Thymus (tissue), 14 donors: ENCODE data around the gene FAM78A. TPM values are rescaled to one million over a fixed set of nuclear protein-coding genes. Genes with fewer than 3 reads are reported as not detected.

Experiments used
- DNase-seq, 9 donors: peaks; one replicate each; pipeline ENCODE4 v3.0.0-alpha.2; 2013; ENCODE audit warnings: low spot score in 9 of 9, low read depth in 6 of 9, missing footprints in 1 of 9
- H3K27ac ChIP-seq, 2 donors: one replicate each; pipeline ENCODE4 v1.5.1; 2013; ENCODE audit warnings: control low read depth in 1 of 2, low read depth in 1 of 2, low read length in 1 of 2, mild to moderate bottlenecking in 1 of 2, moderate library complexity in 1 of 2
- H3K27me3 ChIP-seq, 2 donors: one replicate each; pipeline ENCODE4 v1.5.1; 2013; ENCODE audit warnings: low read length in 1 of 2; ENCODE audit not compliant: control insufficient read depth in 2 of 2, insufficient read depth in 1 of 2
- H3K36me3 ChIP-seq, 2 donors: one replicate each; pipeline ENCODE4 v1.5.1; 2013; ENCODE audit warnings: low read length in 1 of 2, mild to moderate bottlenecking in 1 of 2, moderate library complexity in 1 of 2; ENCODE audit not compliant: control insufficient read depth in 2 of 2, insufficient read depth in 2 of 2
- H3K4me1 ChIP-seq, 2 donors: one replicate each; pipeline ENCODE4 v1.5.1; 2013; ENCODE audit warnings: low read length in 2 of 2; ENCODE audit not compliant: control insufficient read depth in 2 of 2, insufficient read depth in 2 of 2
- H3K4me3 ChIP-seq, 2 donors: one replicate each; pipeline ENCODE4 v1.5.1; 2013; ENCODE audit warnings: low read length in 2 of 2, control low read depth in 1 of 2, mild to moderate bottlenecking in 1 of 2
- H3K9me3 ChIP-seq, 2 donors: one replicate each; pipeline ENCODE4 v1.5.1; 2013; ENCODE audit warnings: low read length in 1 of 2, mild to moderate bottlenecking in 1 of 2; ENCODE audit not compliant: control insufficient read depth in 2 of 2, insufficient read depth in 1 of 2
- WGBS: extraction: QIAGEN DNeasy Blood & Tissue Kit; methylation state at CpG from one replicate; pipeline ENCODE4 v1.1.7; 2013; 5-methylcytosine and 5-hydroxymethylcytosine counted together
- long read RNA-seq, 10 donors: transcript quantifications; one replicate each; lab custom pipeline, GENCODE V29; 2026
- polyA plus RNA-seq: library from polyadenylated mRNA; stranded (reverse); fragments of 200-250 nt; gene quantifications from one replicate; pipeline ENCODE4 v1.2.3, GENCODE V29; 2013
- total RNA-seq: library from RNA; stranded (reverse); fragments of 120-200 nt; gene quantifications from one replicate; pipeline ENCODE4 v1.2.4, GENCODE V29; 2013
- donor health status: healthy.

The FAM78A gene, protein sequence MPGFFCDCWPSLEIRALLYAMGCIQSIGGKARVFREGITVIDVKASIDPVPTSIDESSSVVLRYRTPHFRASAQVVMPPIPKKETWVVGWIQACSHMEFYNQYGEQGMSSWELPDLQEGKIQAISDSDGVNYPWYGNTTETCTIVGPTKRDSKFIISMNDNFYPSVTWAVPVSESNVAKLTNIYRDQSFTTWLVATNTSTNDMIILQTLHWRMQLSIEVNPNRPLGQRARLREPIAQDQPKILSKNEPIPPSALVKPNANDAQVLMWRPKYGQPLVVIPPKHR
- total RNA-seq (19.6 TPM), polyA plus RNA-seq (28.2 TPM)
- long read RNA-seq, donor 1, result 0 reads
- long read RNA-seq, donor 2, result 0 reads
- long read RNA-seq, donor 3, transcript FAM78A-203 (2 exons, 3,966 nt), result major isoform, 7 of 7 reads
- long read RNA-seq, donor 3, partial matches to known transcripts, result 0 of 7 reads
- long read RNA-seq, donor 3, other reads (novel, unspliced or antisense), result 0 of 7 reads
- long read RNA-seq, donor 4, transcript FAM78A-203 (2 exons, 3,966 nt), result major isoform, 9 of 9 reads
- long read RNA-seq, donor 4, partial matches to known transcripts, result 0 of 9 reads
- long read RNA-seq, donor 4, other reads (novel, unspliced or antisense), result 0 of 9 reads
- long read RNA-seq, donor 5, transcript FAM78A-203 (2 exons, 3,966 nt), result major isoform, 24 of 24 reads
- long read RNA-seq, donor 5, partial matches to known transcripts, result 0 of 24 reads
- long read RNA-seq, donor 5, other reads (novel, unspliced or antisense), result 0 of 24 reads
- long read RNA-seq, donor 6, partial matches to known transcripts, result 0 of 4 reads
- long read RNA-seq, donor 6, other reads (novel, unspliced or antisense), result 0 of 4 reads
- long read RNA-seq, donor 7, transcript FAM78A-203 (2 exons, 3,966 nt), result major isoform, 14 of 19 reads
- long read RNA-seq, donor 7, partial matches to known transcripts, result 5 of 19 reads
- long read RNA-seq, donor 7, other reads (novel, unspliced or antisense), result 0 of 19 reads
- long read RNA-seq, donor 8, partial matches to known transcripts, result 0 of 2 reads
- long read RNA-seq, donor 8, other reads (novel, unspliced or antisense), result 0 of 2 reads
- long read RNA-seq, donor 9, partial matches to known transcripts, result 0 of 4 reads
- long read RNA-seq, donor 9, other reads (novel, unspliced or antisense), result 0 of 4 reads
- long read RNA-seq, donor 10, transcript FAM78A-203 (2 exons, 3,966 nt), result major isoform, 17 of 17 reads
- long read RNA-seq, donor 10, partial matches to known transcripts, result 0 of 17 reads
- long read RNA-seq, donor 10, other reads (novel, unspliced or antisense), result 0 of 17 reads

- Histone ChIP-seq H3K36me3 (peaks cover 0 to 7% of the 10 kb centered on the region in 2 donors), H3K27me3 (peaks cover 0 to 46% of the 10 kb centered on the region in 2 donors), H3K27ac (peak within 1 kb of the TSS; percentile 83 to 87), H3K4me3 (peak within 1 kb of the TSS; percentile 75 to 76), H3K9me3 (peaks cover 0 to 3% of the 10 kb centered on the region in 2 donors), H3K4me1 (peaks cover 13 to 59% of the 10 kb centered on the region in 2 donors)
- 1% methylated on average over 76 of the region's 76 CpGs for WGBS
- DNase-seq, result peak in 2 of 9 donors; percentile 53 to 70
Measured at GRCh38 chr9:131276094-131276888, at the start of gene FAM78A. FAM78A (minus strand) TSS chr9:131276510; CDS start chr9:131276179, 331 bp downstream.

GRCh38 chr9:131324736-131325679 is 48.7 kb upstream of the FAM78A start:
- 97% methylated on average over 21 of the region's 21 CpGs for WGBS
- H3K27me3 ChIP-seq, result no peaks in the 10 kb centered on the region
- H3K36me3 ChIP-seq, result no peaks in the 10 kb centered on the region
- H3K9me3 ChIP-seq, result no peaks in the 10 kb centered on the region
- no peak overlapping the region for H3K4me3 ChIP-seq
- H3K4me1 ChIP-seq, result no peaks in the 10 kb centered on the region
- H3K27ac ChIP-seq, result no peak overlapping the region
- DNase-seq, result no peak

DNA sequence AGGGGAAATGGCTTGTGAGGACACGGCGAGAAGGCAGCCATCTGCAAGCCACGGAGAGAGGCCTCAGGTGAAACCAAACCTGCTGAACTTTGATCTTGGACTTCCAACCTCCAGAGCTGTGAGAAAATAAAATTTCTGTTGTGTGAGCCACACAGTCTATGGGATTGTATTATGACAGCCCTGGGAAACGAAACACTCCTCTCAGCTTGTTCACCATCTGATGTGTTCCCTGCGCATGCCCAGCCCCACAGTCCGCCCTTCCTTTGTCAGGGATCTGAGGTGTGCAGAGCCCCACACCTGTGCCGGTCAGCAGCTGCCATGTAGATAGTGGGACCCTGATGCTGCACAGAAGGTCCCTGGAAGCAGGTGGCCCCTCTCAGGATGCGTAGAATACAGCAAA is 47.3 kb upstream of the FAM78A start:
- Histone ChIP-seq H3K27ac (no peak overlapping the region), H3K4me3 (no peak overlapping the region), H3K4me1 (no peaks in the 10 kb centered on the region), H3K27me3 (no peaks in the 10 kb centered on the region), H3K9me3 (no peaks in the 10 kb centered on the region), H3K36me3 (no peaks in the 10 kb centered on the region)
- WGBS, result 80% methylated on average over 8 of the region's 8 CpGs
- DNase-seq, result no peak

GRCh38 chr9:131320031-131320685 is 43.8 kb upstream of the FAM78A start:
- no peak overlapping the region for H3K4me3 ChIP-seq
- no peaks in the 10 kb centered on the region for H3K36me3 ChIP-seq
- no peak for DNase-seq
- WGBS, result 94% methylated on average over 19 of the region's 19 CpGs
- H3K4me1 ChIP-seq, result no peaks in the 10 kb centered on the region
- no peaks in the 10 kb centered on the region for H3K9me3 ChIP-seq
- peaks cover 0 to 6% of the 10 kb centered on the region in 2 donors for H3K27me3 ChIP-seq
- peak overlapping the region in 1 of 2 donors; percentile 13 for H3K27ac ChIP-seq

GRCh38 chr9:131319486-131319885 is 43.2 kb upstream of the FAM78A start:
- DNase-seq, result no peak
- H3K27me3 ChIP-seq, result peaks cover 0 to 9% of the 10 kb centered on the region in 2 donors
- H3K4me3 ChIP-seq, result no peak overlapping the region
- 97% methylated on average over 12 of the region's 12 CpGs for WGBS
- H3K36me3 ChIP-seq, result no peaks in the 10 kb centered on the region
- no peak overlapping the region for H3K27ac ChIP-seq
- no peaks in the 10 kb centered on the region for H3K9me3 ChIP-seq
- H3K4me1 ChIP-seq, result no peaks in the 10 kb centered on the region

DNA sequence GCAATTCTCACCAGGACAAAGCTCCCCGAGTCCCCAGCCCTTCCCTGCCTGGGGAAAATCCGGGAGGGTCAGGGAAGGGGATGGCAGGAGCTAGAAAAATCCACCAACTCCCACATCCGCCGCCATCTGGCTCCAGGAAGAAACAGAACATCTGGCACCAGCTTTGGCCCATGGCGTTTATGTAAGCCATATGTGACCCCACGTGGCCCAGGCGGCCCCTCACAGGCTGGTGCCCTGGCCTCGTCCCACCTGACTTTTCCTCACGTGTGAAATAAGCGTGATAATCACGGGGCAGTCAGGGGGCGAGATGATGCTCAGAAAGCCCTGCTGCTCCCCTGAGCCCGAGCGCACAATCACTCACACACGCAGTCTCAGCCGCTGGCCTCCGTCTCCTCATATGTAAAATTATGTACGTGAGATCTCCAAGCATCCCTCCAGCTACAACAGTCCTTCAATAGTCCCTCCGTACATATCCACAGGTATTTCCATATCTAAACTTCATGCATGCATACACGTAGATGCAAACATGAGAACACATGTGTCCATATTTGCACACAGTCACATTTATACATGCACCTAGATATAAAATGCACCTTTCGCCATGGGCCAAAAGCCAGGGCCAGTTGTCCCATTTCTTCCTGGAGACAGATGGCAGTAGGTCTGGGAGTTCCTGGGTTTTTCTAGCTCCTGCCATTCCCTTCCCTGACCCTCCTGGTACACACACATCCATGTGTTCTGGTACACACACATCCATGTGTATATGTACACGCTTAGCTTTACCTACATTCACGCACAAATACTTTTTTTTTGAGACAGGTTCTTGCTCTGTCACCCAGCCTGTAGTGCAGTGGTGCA is 42.1 kb upstream of the FAM78A start:
- H3K4me1 ChIP-seq, result no peaks in the 10 kb centered on the region
- peaks cover 0 to 9% of the 10 kb centered on the region in 2 donors for H3K27me3 ChIP-seq
- no peak for DNase-seq
- no peak overlapping the region for H3K27ac ChIP-seq
- H3K36me3 ChIP-seq, result no peaks in the 10 kb centered on the region
- WGBS, result 96% methylated on average over 23 of the region's 23 CpGs
- H3K9me3 ChIP-seq, result no peaks in the 10 kb centered on the region
- no peak overlapping the region for H3K4me3 ChIP-seq
